Stimulated activated CD8-positive, alpha-beta memory T cell treated with anti-CD3 and anti-CD28 coated beads, Interleukin-4, amount 100 ng/mL, for 24 hours (primary cell): ENCODE data around the gene LCN1.
"Not testable (repeated sequence)": the region's sequence is repeated elsewhere in the genome, so short reads cannot be mapped to it uniquely, and the experiment has no call there.

Source experiments
- DNase-seq: peaks from one replicate; pipeline ENCODE4 v3.0.0-alpha.2; 2020; ENCODE audit warnings: low read depth

LCN1 gene

GRCh38 chr9:135522931-135523330 is 1.7 kb downstream of the LCN1 start:
- DNase-seq: no peak

GRCh38 chr9:135523521-135524129 is 2.4 kb downstream of the LCN1 start:
- no peak for DNase-seq

- no peak for DNase-seq
Observed at GRCh38 chr9:135524130-135524861, 3.1 kb downstream of the LCN1 start.

GRCh38 chr9:135525241-135526088 is 4.2 kb downstream of the LCN1 start:
- no peak for DNase-seq

- DNase-seq: no peak
Observed at GRCh38 chr9:135526089-135526729, 5.0 kb downstream of the LCN1 start.

- DNase-seq: no peak
Observed at GRCh38 chr9:135526730-135527571, 5.7 kb downstream of the LCN1 start.

- not testable (repeated sequence) for DNase-seq
Observed at GRCh38 chr9:135528842-135529435, 7.7 kb downstream of the LCN1 start.

- DNase-seq: no peak
Observed at GRCh38 chr9:135530146-135530545, 8.9 kb downstream of the LCN1 start.

- DNase-seq: no peak
Observed at GRCh38 chr9:135531096-135531495, 9.9 kb downstream of the LCN1 start.

- DNase-seq: no peak
Observed at GRCh38 chr9:135533113-135533512, 11.9 kb downstream of the LCN1 start.

GRCh38 chr9:135533674-135534073 is 12.4 kb downstream of the LCN1 start:
- DNase-seq: no peak

- not testable (repeated sequence) for DNase-seq
Observed at GRCh38 chr9:135534192-135534711, 13.0 kb downstream of the LCN1 start.

GRCh38 chr9:135534826-135535225 is 13.6 kb downstream of the LCN1 start:
- DNase-seq: not testable (repeated sequence)

- DNase-seq: not testable (repeated sequence)
Observed at GRCh38 chr9:135535631-135536030, 14.4 kb downstream of the LCN1 start.

- no peak for DNase-seq
Observed at GRCh38 chr9:135536216-135536615, 15.0 kb downstream of the LCN1 start.

- DNase-seq: not testable (repeated sequence)
Observed at GRCh38 chr9:135543262-135543894, 22.1 kb downstream of the LCN1 start.

- DNase-seq: no peak
Observed at GRCh38 chr9:135544981-135545635, 23.9 kb downstream of the LCN1 start.

- DNase-seq: not testable (repeated sequence)
Observed at GRCh38 chr9:135545646-135546176, 24.5 kb downstream of the LCN1 start, which contains the start of gene OBP2A. Gene OBP2A (plus strand): TSS chr9:135546126. CDS start chr9:135546181, 55 bp downstream.
